ENCODE results near the gene CR2. TPM values are rescaled to one million over a fixed set of nuclear protein-coding genes. Genes with fewer than 3 reads are reported as not detected.

Gene CR2
- polyA plus RNA-seq, 1 donor (not counting 4 experiments of a cell fraction or from before 2014, with no cell fraction given), result not detected

GRCh38 chr1:207405814-207406213 is 48.3 kb upstream of the CR2 start:
- Histone ChIP-seq H3K9ac (ENCODE audit: control insufficient read depth, extremely low read depth, insufficient read depth, low read length) (no peak overlapping the region), H2AFZ (ENCODE audit: control insufficient read depth, low read length) (no peak overlapping the region), H3K4me3 (ENCODE audit: control insufficient read depth in 2 of 3, extremely low read depth in 1 of 3, insufficient read depth in 2 of 3, low read depth in 1 of 3, low read length in 3 of 3) (no peak overlapping the region), H3K79me2 (ENCODE audit: control insufficient read depth, insufficient read depth, low read length) (no peaks in the 10 kb centered on the region), H3K9me1 (ENCODE audit: control insufficient read depth, extremely low read depth, insufficient read depth, low read length) (no peaks in the 10 kb centered on the region), H3K4me2 (ENCODE audit: control insufficient read depth, extremely low read depth, insufficient read depth, low read depth, low read length) (no peak overlapping the region), H3K27me3 (ENCODE audit: control insufficient read depth, extremely low read depth, insufficient read depth, low read length) (peaks cover 3% of the 10 kb centered on the region), H3K9me3 (ENCODE audit: control insufficient read depth, low read depth, low read length) (no peaks in the 10 kb centered on the region), H4K20me1 (ENCODE audit: control insufficient read depth, extremely low read depth, insufficient read depth, low read length) (no peaks in the 10 kb centered on the region), H3K4me1 (ENCODE audit: control insufficient read depth, extremely low read depth, insufficient read depth, low read length) (no peaks in the 10 kb centered on the region), H3K36me3 (ENCODE audit: control insufficient read depth in 2 of 2, extremely low read depth in 1 of 2, insufficient read depth in 2 of 2, low read length in 2 of 2) (no peaks in the 10 kb centered on the region), H3K27ac (ENCODE audit: control insufficient read depth, insufficient read depth, low read length) (no peak overlapping the region)
- TF ChIP-seq CTCF (optimal IDR thresholded peaks at IDR 0.05 in 1 of 3, IDR thresholded peaks at IDR 0.05 in 1 of 3, conservative IDR thresholded peaks at IDR 0.05 in 1 of 3; ENCODE audit: extremely low read depth in 1 of 3, insufficient read depth in 2 of 3, low read length in 3 of 3) (no peak), EZH2 (IDR thresholded peaks at IDR 0.05; ENCODE audit: low read length) (no peak)
- dilution Hi-C loops (cut with MboI; ENCODE audit: extremely low pct_ligation_motif_present, low sequenced_read_pairs), result no loop called here
- FAIRE-seq (no peak), DNase-seq (ENCODE audit: low read depth, low spot score) (no peak)

GRCh38 chr1:207407655-207408260 is 46.4 kb upstream of the CR2 start:
- no peak overlapping the region for H3K27ac ChIP-seq (ENCODE audit: control insufficient read depth, insufficient read depth, low read length)
- FAIRE-seq, result no peak

More at GRCh38 chr1:207407655-207408260, 46.4 kb upstream of the CR2 start:
- Histone ChIP-seq H3K4me1 (ENCODE audit: control insufficient read depth, extremely low read depth, insufficient read depth, low read length) (no peaks in the 10 kb centered on the region), H3K4me2 (ENCODE audit: control insufficient read depth, extremely low read depth, insufficient read depth, low read depth, low read length) (no peak overlapping the region), H3K9ac (ENCODE audit: control insufficient read depth, extremely low read depth, insufficient read depth, low read length) (no peak overlapping the region), H3K9me3 (ENCODE audit: control insufficient read depth, low read depth, low read length) (no peaks in the 10 kb centered on the region), H3K79me2 (ENCODE audit: control insufficient read depth, insufficient read depth, low read length) (no peaks in the 10 kb centered on the region), H3K36me3 (ENCODE audit: control insufficient read depth in 2 of 2, extremely low read depth in 1 of 2, insufficient read depth in 2 of 2, low read length in 2 of 2) (no peaks in the 10 kb centered on the region), H3K27me3 (ENCODE audit: control insufficient read depth, extremely low read depth, insufficient read depth, low read length) (peaks cover 3% of the 10 kb centered on the region), H3K9me1 (ENCODE audit: control insufficient read depth, extremely low read depth, insufficient read depth, low read length) (no peaks in the 10 kb centered on the region), H2AFZ (ENCODE audit: control insufficient read depth, low read length) (no peak overlapping the region), H3K4me3 (ENCODE audit: control insufficient read depth in 2 of 3, extremely low read depth in 1 of 3, insufficient read depth in 2 of 3, low read depth in 1 of 3, low read length in 3 of 3) (no peak overlapping the region), H4K20me1 (ENCODE audit: control insufficient read depth, extremely low read depth, insufficient read depth, low read length) (no peaks in the 10 kb centered on the region)
- TF ChIP-seq CTCF (optimal IDR thresholded peaks at IDR 0.05 in 1 of 3, IDR thresholded peaks at IDR 0.05 in 1 of 3, conservative IDR thresholded peaks at IDR 0.05 in 1 of 3; ENCODE audit: extremely low read depth in 1 of 3, insufficient read depth in 2 of 3, low read length in 3 of 3) (no peak), EZH2 (IDR thresholded peaks at IDR 0.05; ENCODE audit: low read length) (no peak)
- no peak for DNase-seq (ENCODE audit: low read depth, low spot score)
- dilution Hi-C loops (cut with MboI; ENCODE audit: extremely low pct_ligation_motif_present, low sequenced_read_pairs), result no loop called here

All from keratinocyte (primary cell).